Measurements from ENCODE around the gene DDX56.

- TF ChIP-seq POLR2A (IDR thresholded peaks at IDR 0.05; ENCODE audit: low read depth, low read length) (no peak), SMC3 (IDR thresholded peaks at IDR 0.05; ENCODE audit: low read depth, low read length) (no peak), CTCF (conservative IDR thresholded peaks at IDR 0.05; ENCODE audit: low read depth, low read length) (no peak), CEBPB (IDR thresholded peaks at IDR 0.05; ENCODE audit: low read depth, low read length) (no peak), RFX5 (IDR thresholded peaks at IDR 0.05; ENCODE audit: low read depth, low read length) (no peak), RCOR1 (IDR thresholded peaks at IDR 0.05; ENCODE audit: insufficient replicate concordance, low read length) (no peak), MAZ (IDR thresholded peaks at IDR 0.05; ENCODE audit: borderline replicate concordance, low read depth, low read length) (no peak), RAD21 (IDR thresholded peaks at IDR 0.05; ENCODE audit: low read length) (no peak), FOS (IDR thresholded peaks at IDR 0.05; ENCODE audit: low read depth, low read length) (no peak), BHLHE40 (IDR thresholded peaks at IDR 0.05; ENCODE audit: low read depth, low read length) (no peak), MXI1 (IDR thresholded peaks at IDR 0.05; ENCODE audit: borderline replicate concordance, low read depth, low read length) (no peak)
- TF ChIP-seq, protein P1, sequence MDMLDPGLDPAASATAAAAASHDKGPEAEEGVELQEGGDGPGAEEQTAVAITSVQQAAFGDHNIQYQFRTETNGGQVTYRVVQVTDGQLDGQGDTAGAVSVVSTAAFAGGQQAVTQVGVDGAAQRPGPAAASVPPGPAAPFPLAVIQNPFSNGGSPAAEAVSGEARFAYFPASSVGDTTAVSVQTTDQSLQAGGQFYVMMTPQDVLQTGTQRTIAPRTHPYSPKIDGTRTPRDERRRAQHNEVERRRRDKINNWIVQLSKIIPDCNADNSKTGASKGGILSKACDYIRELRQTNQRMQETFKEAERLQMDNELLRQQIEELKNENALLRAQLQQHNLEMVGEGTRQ (IDR thresholded peaks at IDR 0.05; ENCODE audit: low read depth, low read length): no peak
Measured at GRCh38 chr7:44568771-44569560, 4.7 kb downstream of the DDX56 start.
